SU-DHL-6 (cell line): Measurements from ENCODE around the gene C2CD2L.

ENCODE experiments used
- H2AFZ ChIP-seq: fragments of 200-600 bp; sonication (generic); 2 replicates; pipeline ENCODE4 v1.6.1; 2014; ENCODE audit warnings: low read depth, mild to moderate bottlenecking, moderate library complexity, mixed read lengths, antibody characterized with exemption, low read length; ENCODE audit not compliant: severe bottlenecking
- H3F3A ChIP-seq: fragments of 200-600 bp; shearing (Covaris generic); 2 replicates; pipeline ENCODE4 v1.6.0; 2016; ENCODE audit warnings: antibody characterized with exemption, mild to moderate bottlenecking; ENCODE audit not compliant: insufficient read depth
- H3K27ac ChIP-seq: fragments of 200-600 bp; sonication (generic); 2 replicates; pipeline ENCODE4 v1.5.1; 2016; ENCODE audit warnings: low read depth, mild to moderate bottlenecking, low read length, moderate library complexity, mixed read lengths
- H3K27me3 ChIP-seq: fragments of 200-600 bp; sonication (generic), shearing (Covaris generic); 2 replicates; pipeline ENCODE4 v1.6.0; 2014; ENCODE audit warnings: mild to moderate bottlenecking, low read length
- H3K36me3 ChIP-seq: fragments of 200-600 bp; sonication (generic); 2 replicates; pipeline ENCODE4 v1.6.1; 2014; ENCODE audit warnings: mild to moderate bottlenecking, low read length, mixed read lengths
- H3K4me2 ChIP-seq: fragments of 300-600, 200-600 bp; shearing (Covaris generic), sonication (generic); 2 replicates; pipeline ENCODE4 v1.6.0; 2014; ENCODE audit warnings: low read length, low read depth, mild to moderate bottlenecking; ENCODE audit not compliant: poor library complexity, severe bottlenecking
- H3K4me3 ChIP-seq: fragments of 200-600 bp; sonication (generic); 2 replicates; pipeline ENCODE4 v1.5.1; 2014; ENCODE audit warnings: antibody characterized with exemption, low read length, mild to moderate bottlenecking, mixed read lengths; ENCODE audit not compliant: insufficient read depth, poor library complexity, severe bottlenecking
- H3K79me2 ChIP-seq: fragments of 200-600 bp; sonication (generic); 2 replicates; pipeline ENCODE4 v1.6.1; 2014; ENCODE audit warnings: mild to moderate bottlenecking, low read length, moderate library complexity; ENCODE audit not compliant: insufficient read depth
- H3K9ac ChIP-seq: fragments of 200-600 bp; sonication (generic); 2 replicates; pipeline ENCODE4 v1.7.0; 2014; ENCODE audit warnings: mild to moderate bottlenecking, low read length
- H3K9me2 ChIP-seq: fragments of 200-600 bp; sonication (generic); replicated peaks from 2 replicates; pipeline ENCODE4 v1.6.1; 2014; ENCODE audit warnings: low read length; ENCODE audit not compliant: insufficient read depth
- H3K9me3 ChIP-seq: fragments of 200-600 bp; sonication (generic); 2 replicates; pipeline ENCODE4 v1.6.1; 2014; ENCODE audit warnings: low read length, mixed read lengths; ENCODE audit not compliant: insufficient read depth
- H4K20me1 ChIP-seq: fragments of 200-600 bp; sonication (generic); 2 replicates; pipeline ENCODE4 v1.6.1; 2014; ENCODE audit warnings: low read depth, mild to moderate bottlenecking, antibody characterized with exemption, low read length, moderate library complexity, mixed read lengths
- CTCF ChIP-seq: fragments of 200-600 bp; sonication (generic); IDR thresholded peaks from one replicate; pipeline ENCODE4 v1.5.1; 2017; ENCODE audit warnings: antibody characterized with exemption, mild to moderate bottlenecking, low read length, moderate library complexity; ENCODE audit not compliant: insufficient read depth, poor library complexity, severe bottlenecking
- EZH2phosphoT487 ChIP-seq: fragments of 200-600 bp; sonication (generic), shearing (Covaris generic); conservative IDR thresholded peaks from 2 replicates; pipeline ENCODE4 v1.6.1; 2018; ENCODE audit warnings: mild to moderate bottlenecking, antibody characterized with exemption, low read length, moderate library complexity, mixed read lengths

C2CD2L gene

GRCh38 chr11:119065369-119065768 is 41.8 kb upstream of the C2CD2L start:
- no peaks in the 10 kb centered on the region for H4K20me1 ChIP-seq
- no peaks in the 10 kb centered on the region; the same call in 1 of the 2 replicates for H3K36me3 ChIP-seq
- H3K27me3 ChIP-seq = no peaks in the 10 kb centered on the region
- H3F3A ChIP-seq = peaks cover 14% of the 10 kb centered on the region; the same call in 1 of the 2 replicates
- no peak overlapping the region for H2AFZ ChIP-seq
- no peak overlapping the region for H3K9ac ChIP-seq
- TF ChIP-seq EZH2phosphoT487 (no peak), CTCF (peak; percentile 38)
- H3K9me2 ChIP-seq = no peaks in the 10 kb centered on the region
- no peaks in the 10 kb centered on the region for H3K9me3 ChIP-seq
- no peak overlapping the region for H3K27ac ChIP-seq
- H3K79me2 ChIP-seq = peaks cover 35% of the 10 kb centered on the region
- H3K4me3 ChIP-seq = no peak overlapping the region
- no peak overlapping the region for H3K4me2 ChIP-seq

GRCh38 chr11:119067371-119068222 is 39.5 kb upstream of the C2CD2L start, which contains the start of gene VPS11:
VPS11 (plus strand) TSS chr11:119067818; CDS start chr11:119067824, 6 bp downstream.
- peak within 1 kb of the TSS; percentile 84 for H3K9ac ChIP-seq
- no peaks in the 10 kb centered on the region for H3K9me2 ChIP-seq
- H3K79me2 ChIP-seq = peaks cover 35% of the 10 kb centered on the region
- no peaks in the 10 kb centered on the region for H3K27me3 ChIP-seq
- peak within 1 kb of the TSS; percentile 70 for H3K27ac ChIP-seq
- TF ChIP-seq EZH2phosphoT487 (no peak), CTCF (no peak)
- H3F3A ChIP-seq = peaks cover 14% of the 10 kb centered on the region; the same call in 1 of the 2 replicates
- peak within 1 kb of the TSS; percentile 98 for H3K4me3 ChIP-seq
- H2AFZ ChIP-seq = peak within 1 kb of the TSS; percentile 88
- peaks cover 3% of the 10 kb centered on the region; the same call in 1 of the 2 replicates for H3K36me3 ChIP-seq
- H3K9me3 ChIP-seq = no peaks in the 10 kb centered on the region
- peak within 1 kb of the TSS; percentile 88 for H3K4me2 ChIP-seq
- H4K20me1 ChIP-seq = no peaks in the 10 kb centered on the region

- TF ChIP-seq EZH2phosphoT487 = no peak
- TF ChIP-seq CTCF = no peak
- H3K79me2 ChIP-seq = no peaks in the 10 kb centered on the region
- H2AFZ ChIP-seq = no peak overlapping the region
- H3K4me2 ChIP-seq = no peak overlapping the region
- H3K27ac ChIP-seq = no peak overlapping the region
- H3K9me3 ChIP-seq = no peaks in the 10 kb centered on the region
- no peaks in the 10 kb centered on the region for H3K27me3 ChIP-seq
- no peak overlapping the region for H3K4me3 ChIP-seq
- no peak overlapping the region for H3K9ac ChIP-seq
- 0 out of 2 replicates have a peak, but pooled peaks cover 6% of the 10 kb centered on the region for H3K36me3 ChIP-seq
- no peaks in the 10 kb centered on the region for H4K20me1 ChIP-seq
- H3F3A ChIP-seq = 0 out of 2 replicates have a peak, but pooled peaks cover under 1% of the 10 kb centered on the region
- no peaks in the 10 kb centered on the region for H3K9me2 ChIP-seq
Measured at GRCh38 chr11:119077839-119078238, 29.3 kb upstream of the C2CD2L start.
